ENCODE results near the gene CLDN15.

DNA sequence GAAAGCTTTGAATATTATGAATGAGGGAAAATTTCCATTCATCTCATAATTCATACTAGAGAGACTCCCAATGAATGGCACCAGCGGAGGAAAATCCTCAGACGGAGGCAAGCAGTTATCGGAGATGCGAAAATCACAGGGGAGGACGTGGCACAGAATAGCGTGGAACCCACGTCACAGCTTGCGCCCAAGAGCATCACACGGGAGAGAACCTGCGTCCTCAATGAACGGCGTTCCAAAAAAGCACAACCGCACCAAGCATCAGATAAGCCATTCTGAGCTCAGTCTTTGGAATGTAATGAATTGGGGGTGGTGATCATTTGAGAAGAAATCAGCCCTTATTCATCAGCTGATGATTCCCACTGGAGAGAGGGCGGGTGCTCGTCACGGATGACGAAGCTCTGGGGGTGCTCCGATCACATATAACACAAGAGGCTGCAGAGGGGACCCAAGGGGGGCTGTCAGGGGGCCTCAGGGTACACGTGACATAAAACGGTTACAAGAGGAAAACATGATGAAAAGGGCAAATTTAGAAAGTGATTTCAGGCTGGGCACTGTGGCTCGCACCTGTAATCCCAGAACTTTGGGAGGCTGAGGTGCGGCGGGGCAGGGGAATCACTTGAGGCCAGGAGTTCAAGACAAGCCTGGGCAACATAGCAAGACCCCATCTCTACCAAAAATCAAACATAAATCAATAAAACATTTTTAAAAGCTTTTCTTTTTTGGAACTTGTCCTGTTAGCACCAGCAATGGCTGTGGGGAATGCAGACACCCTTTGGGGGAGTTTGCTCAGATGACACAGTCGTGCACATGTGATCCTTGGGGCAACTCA, 41.1 kb upstream of the CLDN15 start:
- TF ChIP-seq POLR2A (IDR thresholded peaks at IDR 0.05; ENCODE audit: low read length) (no peak), GATA1 (IDR thresholded peaks at IDR 0.05; ENCODE audit: low read depth, low read length) (no peak)

Data from erythroblast (primary cell).